OCI-LY7 (cell line): ENCODE data around the gene RBM22.

Experiments
- CTCF ChIP-seq: fragments of 200-600 bp; sonication (generic); conservative IDR thresholded peaks from 2 replicates; pipeline ENCODE4 v1.5.1; 2014; ENCODE audit warnings: mild to moderate bottlenecking, antibody characterized with exemption, low read length, moderate library complexity, mixed read lengths
- EZH2phosphoT487 ChIP-seq: fragments of 200-600 bp; sonication (generic); IDR thresholded peaks from 2 replicates; pipeline ENCODE4 v1.6.1; 2018; ENCODE audit warnings: low read depth, borderline replicate concordance, mild to moderate bottlenecking, mixed run types, antibody characterized with exemption, low read length, moderate library complexity, mixed read lengths

- no peak for TF ChIP-seq CTCF
- TF ChIP-seq EZH2phosphoT487, result no peak
Measured at GRCh38 chr5:150645070-150645700, 55.7 kb downstream of the RBM22 start.
